ENCODE measurements around the gene EIF5A2.

Gene EIF5A2

GRCh38 chr3:170848292-170848917 lies 60.0 kb downstream of the EIF5A2 start:
- no peak overlapping the region for H3K4me3 ChIP-seq (ENCODE audit: control insufficient read depth, low read depth, low read length)
- TF ChIP-seq, protein P1, sequence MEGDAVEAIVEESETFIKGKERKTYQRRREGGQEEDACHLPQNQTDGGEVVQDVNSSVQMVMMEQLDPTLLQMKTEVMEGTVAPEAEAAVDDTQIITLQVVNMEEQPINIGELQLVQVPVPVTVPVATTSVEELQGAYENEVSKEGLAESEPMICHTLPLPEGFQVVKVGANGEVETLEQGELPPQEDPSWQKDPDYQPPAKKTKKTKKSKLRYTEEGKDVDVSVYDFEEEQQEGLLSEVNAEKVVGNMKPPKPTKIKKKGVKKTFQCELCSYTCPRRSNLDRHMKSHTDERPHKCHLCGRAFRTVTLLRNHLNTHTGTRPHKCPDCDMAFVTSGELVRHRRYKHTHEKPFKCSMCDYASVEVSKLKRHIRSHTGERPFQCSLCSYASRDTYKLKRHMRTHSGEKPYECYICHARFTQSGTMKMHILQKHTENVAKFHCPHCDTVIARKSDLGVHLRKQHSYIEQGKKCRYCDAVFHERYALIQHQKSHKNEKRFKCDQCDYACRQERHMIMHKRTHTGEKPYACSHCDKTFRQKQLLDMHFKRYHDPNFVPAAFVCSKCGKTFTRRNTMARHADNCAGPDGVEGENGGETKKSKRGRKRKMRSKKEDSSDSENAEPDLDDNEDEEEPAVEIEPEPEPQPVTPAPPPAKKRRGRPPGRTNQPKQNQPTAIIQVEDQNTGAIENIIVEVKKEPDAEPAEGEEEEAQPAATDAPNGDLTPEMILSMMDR (conservative IDR thresholded peaks at IDR 0.05; ENCODE audit: control insufficient read depth, insufficient read depth, low read depth, low read length): peak; percentile 51
- peak; percentile 46 for DNase-seq (ENCODE audit: low read depth)

DNA sequence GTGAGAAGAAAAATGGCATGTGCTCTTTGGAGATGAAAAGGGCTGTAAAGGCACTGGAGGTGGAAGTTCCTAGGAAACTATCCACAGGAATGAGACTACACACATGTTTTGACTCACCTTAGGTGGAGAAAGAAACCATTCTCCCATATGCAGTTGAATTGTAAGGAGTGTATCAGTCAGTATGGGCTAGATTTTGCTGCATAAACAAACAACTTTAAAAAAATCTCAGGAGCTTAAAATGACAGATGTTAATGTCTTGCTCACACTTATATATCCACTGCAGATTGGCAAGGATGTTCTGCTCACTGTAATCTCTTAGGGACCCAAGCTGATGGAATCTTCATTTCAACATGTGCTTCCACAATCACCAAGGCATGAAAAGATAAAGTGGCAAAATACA lies 64.1 kb downstream of the EIF5A2 start:
- no peak for DNase-seq (ENCODE audit: low read depth)
- TF ChIP-seq, protein P1 (conservative IDR thresholded peaks at IDR 0.05; ENCODE audit: control insufficient read depth, insufficient read depth, low read depth, low read length): no peak
- H3K4me3 ChIP-seq (ENCODE audit: control insufficient read depth, low read depth, low read length): no peak overlapping the region

- H3K4me3 ChIP-seq (ENCODE audit: control insufficient read depth, low read depth, low read length): no peak overlapping the region
- peak; percentile 38 for DNase-seq (ENCODE audit: low read depth)
- TF ChIP-seq, protein P1 (conservative IDR thresholded peaks at IDR 0.05; ENCODE audit: control insufficient read depth, insufficient read depth, low read depth, low read length): no peak
Observed at GRCh38 chr3:170840291-170840859, 68.1 kb downstream of the EIF5A2 start.

- TF ChIP-seq, protein P1 (conservative IDR thresholded peaks at IDR 0.05; ENCODE audit: control insufficient read depth, insufficient read depth, low read depth, low read length): no peak
- no peak overlapping the region for H3K4me3 ChIP-seq (ENCODE audit: control insufficient read depth, low read depth, low read length)
- DNase-seq (ENCODE audit: low read depth): peak; percentile 28
Observed at GRCh38 chr3:170839518-170840100, 68.8 kb downstream of the EIF5A2 start.
